H9 (cell line): ENCODE results near the gene SERPINB13. TPM values are rescaled to one million over a fixed set of nuclear protein-coding genes. Genes with fewer than 3 reads are reported as not detected.

ENCODE experiments used
- DNase-seq: peaks from one replicate; pipeline ENCODE4 v3.0.0-alpha.2; 2017
- H2AFZ ChIP-seq: one replicate; pipeline ENCODE4 v1.6.1; 2013; ENCODE audit warnings: mild to moderate bottlenecking, low read length, control low read depth, moderate library complexity
- H2AK5ac ChIP-seq: 2 replicates; pipeline ENCODE4 v1.6.1; 2013; ENCODE audit warnings: low read length, control low read depth, mixed read lengths; ENCODE audit not compliant: insufficient read length
- H2BK120ac ChIP-seq: one replicate; pipeline ENCODE4 v1.6.1; 2013; ENCODE audit warnings: low read depth, mild to moderate bottlenecking, low read length, control low read depth, inconsistent platforms; ENCODE audit not compliant: poor library complexity, severe bottlenecking
- H2BK12ac ChIP-seq: 2 replicates; pipeline ENCODE4 v1.6.1; 2013; ENCODE audit warnings: low read length, control low read depth, mixed read lengths, low read depth; ENCODE audit not compliant: insufficient read length
- H2BK15ac ChIP-seq: 2 replicates; pipeline ENCODE4 v1.6.1; 2013; ENCODE audit warnings: low read depth, low read length, control low read depth
- H2BK20ac ChIP-seq: one replicate; pipeline ENCODE4 v1.6.1; 2013; ENCODE audit warnings: low read depth, mild to moderate bottlenecking, low read length, control low read depth, inconsistent platforms; ENCODE audit not compliant: poor library complexity, severe bottlenecking
- H2BK5ac ChIP-seq: 2 replicates; pipeline ENCODE4 v1.6.1; 2013; ENCODE audit warnings: low read length, control low read depth, mixed read lengths; ENCODE audit not compliant: insufficient read length
- H3K14ac ChIP-seq: 2 replicates; pipeline ENCODE4 v1.6.1; 2013; ENCODE audit warnings: low read length, control low read depth; ENCODE audit not compliant: insufficient read depth
- H3K18ac ChIP-seq: 2 replicates; pipeline ENCODE4 v1.6.1; 2013; ENCODE audit warnings: low read depth, mild to moderate bottlenecking, mixed read lengths, low read length, control low read depth; ENCODE audit not compliant: insufficient read length
- H3K23ac ChIP-seq: 2 replicates; pipeline ENCODE4 v1.6.1; 2013; ENCODE audit warnings: low read length, control low read depth, mixed read lengths, low read depth; ENCODE audit not compliant: insufficient read length
- H3K23me2 ChIP-seq: 2 replicates; pipeline ENCODE4 v1.6.1; 2013; ENCODE audit warnings: low read depth, mild to moderate bottlenecking, mixed read lengths, low read length, control low read depth; ENCODE audit not compliant: insufficient read length, poor library complexity, severe bottlenecking
- H3K27ac ChIP-seq: 2 replicates; pipeline ENCODE4 v1.5.1; 2013; ENCODE audit warnings: low read length, control low read depth, mixed read lengths, low read depth; ENCODE audit not compliant: insufficient read length
- H3K27me3 ChIP-seq: 2 replicates; pipeline ENCODE4 v1.6.1; 2013; ENCODE audit warnings: low read length, control low read depth, inconsistent platforms; ENCODE audit not compliant: insufficient read depth
- H3K4ac ChIP-seq: 2 replicates; pipeline ENCODE4 v1.6.1; 2013; ENCODE audit warnings: low read depth, mild to moderate bottlenecking, control low read depth, inconsistent platforms, low read length, moderate library complexity
- H3K4me1 ChIP-seq: 2 replicates; pipeline ENCODE4 v1.6.1; 2013; ENCODE audit warnings: low read length, control low read depth, inconsistent platforms; ENCODE audit not compliant: insufficient read depth
- H3K4me2 ChIP-seq: 2 replicates; pipeline ENCODE4 v1.6.1; 2013; ENCODE audit warnings: low read length, control low read depth, mixed read lengths; ENCODE audit not compliant: insufficient read length, insufficient read depth
- H3K56ac ChIP-seq: 2 replicates; pipeline ENCODE4 v1.6.1; 2013; ENCODE audit warnings: low read depth, mild to moderate bottlenecking, mixed read lengths, low read length, control low read depth; ENCODE audit not compliant: insufficient read length
- H3K79me1 ChIP-seq: 2 replicates; pipeline ENCODE4 v1.6.1; 2013; ENCODE audit warnings: low read depth, mild to moderate bottlenecking, moderate library complexity, low read length, control low read depth, inconsistent platforms; ENCODE audit not compliant: insufficient read depth, poor library complexity, severe bottlenecking
- H3K79me2 ChIP-seq: 2 replicates; pipeline ENCODE4 v1.6.1; 2013; ENCODE audit warnings: low read length, control low read depth, inconsistent platforms; ENCODE audit not compliant: insufficient read depth
- H3K9ac ChIP-seq: 2 replicates; pipeline ENCODE4 v1.6.1; 2013; ENCODE audit warnings: low read length, control low read depth, mixed read lengths; ENCODE audit not compliant: insufficient read length; ENCODE audit errors: extremely low read depth
- H3K9me3 ChIP-seq: one replicate; pipeline ENCODE4 v1.6.1; 2013; ENCODE audit warnings: low read depth, low read length, inconsistent platforms; ENCODE audit not compliant: control insufficient read depth
- H3T11ph ChIP-seq: one replicate; pipeline ENCODE4 v1.6.1; 2013; ENCODE audit warnings: mild to moderate bottlenecking, low read length, control low read depth, inconsistent platforms
- H4K20me1 ChIP-seq: one replicate; pipeline ENCODE4 v1.6.1; 2013; ENCODE audit not compliant: control insufficient read depth, insufficient read length, insufficient read depth
- H4K5ac ChIP-seq: 2 replicates; pipeline ENCODE4 v1.6.1; 2013; ENCODE audit warnings: low read depth, mild to moderate bottlenecking, mixed read lengths, low read length, control low read depth; ENCODE audit not compliant: insufficient read length
- H4K8ac ChIP-seq: replicated peaks from 2 replicates; pipeline ENCODE4 v1.6.1; 2013; ENCODE audit warnings: low read length, control low read depth, mixed read lengths, low read depth; ENCODE audit not compliant: insufficient read length
- H4K91ac ChIP-seq: 2 replicates; pipeline ENCODE4 v1.6.1; 2013; ENCODE audit warnings: low read depth, mild to moderate bottlenecking, moderate library complexity, mixed read lengths, low read length, control low read depth; ENCODE audit not compliant: insufficient read length
- H3K27ac Mint-ChIP-seq, 3 experiments: 2 replicates in 2 of 3; 3 replicates in 1 of 3; pipeline ENCODE4 v1.8.0; 2020 to 2021; ENCODE audit warnings: mixed read lengths in 3 of 3, mild to moderate bottlenecking in 1 of 3, moderate library complexity in 1 of 3
- H3K27me3 Mint-ChIP-seq: 2 replicates; pipeline ENCODE4 v1.8.0; 2021; ENCODE audit warnings: low read depth, mild to moderate bottlenecking, moderate library complexity, mixed read lengths
- H3K36me3 Mint-ChIP-seq, 3 experiments: 2 replicates in 2 of 3; 3 replicates in 1 of 3; pipeline ENCODE4 v1.8.0; 2020 to 2021; ENCODE audit warnings: low read depth in 3 of 3, mixed read lengths in 3 of 3; ENCODE audit not compliant: insufficient read depth in 1 of 3
- H3K4me1 Mint-ChIP-seq, 2 experiments: 2 replicates each; pipeline ENCODE4 v1.8.0; 2020; ENCODE audit warnings: mixed read lengths in 2 of 2
- H3K4me3 Mint-ChIP-seq, 2 experiments: 2 replicates in 1 of 2; 3 replicates in 1 of 2; pipeline ENCODE4 v1.8.0; 2020 to 2021; ENCODE audit warnings: mild to moderate bottlenecking in 2 of 2, mixed read lengths in 2 of 2, moderate library complexity in 1 of 2
- H3K9me3 Mint-ChIP-seq, 2 experiments: 2 replicates in 1 of 2; 3 replicates in 1 of 2; pipeline ENCODE4 v1.8.0; 2020; ENCODE audit warnings: mild to moderate bottlenecking in 2 of 2, mixed read lengths in 2 of 2, moderate library complexity in 1 of 2
- CTCF ChIP-seq: fragments of 200-600 bp; sonication (generic); conservative IDR thresholded peaks from 3 replicates; pipeline ENCODE4 v1.8.0; 2021; ENCODE audit warnings: antibody characterized with exemption, mild to moderate bottlenecking
- WGBS: extraction: QIAGEN DNeasy Blood & Tissue Kit; methylation state at CpG from one replicate; pipeline ENCODE4 v1.1.7; 2013; ENCODE audit warnings: missing lambda C conversion rate, low lambda C conversion rate, mixed read lengths; ENCODE audit not compliant: insufficient read length; ENCODE audit errors: extremely low coverage; 5-methylcytosine and 5-hydroxymethylcytosine counted together
- total RNA-seq: library from RNA; stranded (reverse); gene quantifications from 2 replicates; pipeline ENCODE4 v1.2.1, GENCODE V29; 2021

Gene SERPINB13
- total RNA-seq, 1 experiment from 2014 or later = not detected

GRCh38 chr18:63591725-63592124 lies 4.6 kb downstream of the SERPINB13 start:
- Histone ChIP-seq H3K4ac (no peak overlapping the region), H3K4me2 (no peak overlapping the region), H3K9me3 (no peaks in the 10 kb centered on the region), H4K20me1 (no peaks in the 10 kb centered on the region), H3T11ph (no peak overlapping the region), H3K79me1 (no peaks in the 10 kb centered on the region), H2BK5ac (no peak overlapping the region), H2AK5ac (no peak overlapping the region), H3K14ac (no peak overlapping the region), H3K56ac (no peak overlapping the region), H3K79me2 (no peaks in the 10 kb centered on the region), H3K27ac (no peak overlapping the region), H2BK120ac (no peak overlapping the region), H2BK20ac (no peak overlapping the region), H4K91ac (no peak overlapping the region), H3K4me1 (no peaks in the 10 kb centered on the region), H3K9ac (no peak overlapping the region), H2BK12ac (no peak overlapping the region), H3K23me2 (no peaks in the 10 kb centered on the region), H3K27me3 (no peaks in the 10 kb centered on the region), H2BK15ac (no peak overlapping the region), H2AFZ (no peak overlapping the region), H3K23ac (no peak overlapping the region), H3K18ac (no peak overlapping the region), H4K5ac (no peak overlapping the region), H4K8ac (no peak overlapping the region)
- DNase-seq = no peak
- no peak for TF ChIP-seq CTCF
- no CpG with 5 or more reads among the region's 3 CpGs for WGBS
- Mint-ChIP-seq H3K27me3 (no peaks in the 10 kb centered on the region; the same call in 1 of the 2 replicates), H3K4me1 (peaks cover 4 to 7% of the 10 kb centered on the region in 2 experiments; a peak in 3 of 4 replicates), H3K27ac (no peak overlapping the region), H3K36me3 (no peaks in the 10 kb centered on the region), H3K9me3 (no peaks in the 10 kb centered on the region), H3K4me3 (no peak overlapping the region)
